Fibroblast of the aortic adventitia (primary cell): ENCODE data around the gene PPT2. TPM values are rescaled to one million over a fixed set of nuclear protein-coding genes. Genes with fewer than 3 reads are reported as not detected.
A peak's percentile ranks its signal among the peaks of the same experiment; 100 is the strongest.
"Not testable (repeated sequence)": the region's sequence is repeated elsewhere in the genome, so short reads cannot be mapped to it uniquely, and the experiment has no call there.

Experiments used
- DNase-seq: peaks from one replicate; pipeline ENCODE4 v3.0.0-alpha.2; 2010; ENCODE audit warnings: low read depth
- H3K4me3 ChIP-seq: 2 replicates; pipeline ENCODE4 v1.5.1; 2011; ENCODE audit warnings: low read depth, mild to moderate bottlenecking, control low read depth, low read length, moderate library complexity
- CTCF ChIP-seq: IDR thresholded peaks from 2 replicates; pipeline ENCODE4 v1.5.1; 2011; ENCODE audit warnings: mild to moderate bottlenecking, low read length, control low read depth, inconsistent platforms; ENCODE audit not compliant: insufficient read depth
- total RNA-seq: library from RNA; depleted of rRNA; stranded (reverse); fragments of >200 nt; gene quantifications from 2 replicates; pipeline ENCODE4 v1.2.3, GENCODE V29; 2012; ENCODE audit warnings: low replicate concordance

The PPT2 gene
- total RNA-seq, 1 donor: 30.2 TPM

GRCh38 chr6:32190911-32191677 is 37.2 kb downstream of the PPT2 start:
- TF ChIP-seq CTCF: no peak
- DNase-seq: no peak
- H3K4me3 ChIP-seq: peak overlapping the region; percentile 75

GRCh38 chr6:32191696-32192607 is 38.0 kb downstream of the PPT2 start:
- DNase-seq: no peak
- no peak for TF ChIP-seq CTCF
- no peak overlapping the region for H3K4me3 ChIP-seq

- DNase-seq: no peak
- no peak for TF ChIP-seq CTCF
- no peak within 1 kb of the TSS for H3K4me3 ChIP-seq
Observed at GRCh38 chr6:32192608-32193039, 38.7 kb downstream of the PPT2 start, which contains the start of gene GPSM3. Gene GPSM3 (minus strand): TSS chr6:32192643. CDS start chr6:32192513, 130 bp downstream.

- DNase-seq, H3K4me3 ChIP-seq: not testable (repeated sequence)
Observed at GRCh38 chr6:32193096-32193495, 39.2 kb downstream of the PPT2 start.

GRCh38 chr6:32194388-32194787 is 40.4 kb downstream of the PPT2 start:
- no peak overlapping the region for H3K4me3 ChIP-seq
- TF ChIP-seq CTCF: no peak
- DNase-seq: no peak

GRCh38 chr6:32194825-32195651 is 41.1 kb downstream of the PPT2 start:
- TF ChIP-seq CTCF: peak; percentile 69
- peak; percentile 74 for DNase-seq
- H3K4me3 ChIP-seq: peak overlapping the region; percentile 58
